Measurements from ENCODE around the gene KSR2. TPM values are rescaled to one million over a fixed set of nuclear protein-coding genes. Genes with fewer than 3 reads are reported as not detected.

KSR2 gene
- total and polyA plus RNA-seq, 2 of the 4 experiments (the other 2 are of a cell fraction) = not detected

GRCh38 chr12:117986705-117987469 lies 18.1 kb upstream of the KSR2 start (continued):
- TF ChIP-seq CTCF (conservative IDR thresholded peaks at IDR 0.05; ENCODE audit: low read depth, low read length) (no peak), RAD21 (IDR thresholded peaks at IDR 0.05; ENCODE audit: low read length) (no peak), ELK1 (IDR thresholded peaks at IDR 0.05; ENCODE audit: borderline replicate concordance, low read depth, low read length) (no peak)

Measured in IMR-90 (cell line).